GM19238 (cell line): ENCODE data around the gene IFT20.
"Not testable (repeated sequence)": the region's sequence is repeated elsewhere in the genome, so short reads cannot be mapped to it uniquely, and the experiment has no call there.

ENCODE experiments used
- DNase-seq: peaks from one replicate; pipeline ENCODE4 v3.0.0; 2011; ENCODE audit warnings: low spot score; ENCODE audit not compliant: insufficient read length

Gene IFT20

GRCh38 chr17:28317099-28317965 lies 17.9 kb downstream of the IFT20 start:
- DNase-seq: no peak

GRCh38 chr17:28315846-28316705 lies 19.2 kb downstream of the IFT20 start:
- no peak for DNase-seq

- no peak for DNase-seq
Measured at GRCh38 chr17:28313841-28314240, 21.4 kb downstream of the IFT20 start.

- no peak for DNase-seq
Measured at GRCh38 chr17:28306954-28307401, 28.3 kb downstream of the IFT20 start.

- DNase-seq: no peak
Measured at GRCh38 chr17:28298449-28298848, 36.8 kb downstream of the IFT20 start.

GRCh38 chr17:28295677-28296578 lies 39.3 kb downstream of the IFT20 start:
- DNase-seq: no peak

GRCh38 chr17:28293994-28294393 lies 41.3 kb downstream of the IFT20 start:
- no peak for DNase-seq

GRCh38 chr17:28292878-28293277 lies 42.4 kb downstream of the IFT20 start:
- not testable (repeated sequence) for DNase-seq

GRCh38 chr17:28291780-28292330 lies 43.4 kb downstream of the IFT20 start:
- no peak for DNase-seq

GRCh38 chr17:28290703-28291102 lies 44.6 kb downstream of the IFT20 start:
- no peak for DNase-seq

GRCh38 chr17:28285965-28286364 lies 49.3 kb downstream of the IFT20 start:
- no peak for DNase-seq

- no peak for DNase-seq
Measured at GRCh38 chr17:28282596-28282995, 52.7 kb downstream of the IFT20 start.

GRCh38 chr17:28280826-28281225 lies 54.4 kb downstream of the IFT20 start:
- no peak for DNase-seq

GRCh38 chr17:28279411-28279810 lies 55.9 kb downstream of the IFT20 start:
- DNase-seq: no peak
